ENCODE measurements around the gene HOXA9.

The HOXA9 gene

DNA sequence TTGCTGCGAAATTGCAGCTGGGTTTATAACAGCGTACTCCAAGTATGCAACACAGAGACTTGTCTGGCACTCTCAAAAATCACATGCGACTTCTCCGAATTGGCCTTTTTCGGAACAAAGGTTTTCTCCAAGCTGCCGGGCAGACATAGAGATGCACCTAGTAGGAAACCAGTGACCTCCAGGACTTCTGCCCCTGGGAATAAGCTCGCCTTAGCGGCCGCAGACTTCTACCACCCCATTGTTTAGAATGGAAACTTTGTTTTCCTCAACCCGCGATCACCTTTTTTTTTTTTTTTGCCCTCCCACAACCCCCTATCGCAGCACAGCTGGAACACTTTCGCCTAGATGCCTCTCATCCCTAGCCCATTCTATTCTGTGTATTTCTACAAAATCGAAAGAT, 13.7 kb upstream of the HOXA9 start:
- TF ChIP-seq, protein P1, sequence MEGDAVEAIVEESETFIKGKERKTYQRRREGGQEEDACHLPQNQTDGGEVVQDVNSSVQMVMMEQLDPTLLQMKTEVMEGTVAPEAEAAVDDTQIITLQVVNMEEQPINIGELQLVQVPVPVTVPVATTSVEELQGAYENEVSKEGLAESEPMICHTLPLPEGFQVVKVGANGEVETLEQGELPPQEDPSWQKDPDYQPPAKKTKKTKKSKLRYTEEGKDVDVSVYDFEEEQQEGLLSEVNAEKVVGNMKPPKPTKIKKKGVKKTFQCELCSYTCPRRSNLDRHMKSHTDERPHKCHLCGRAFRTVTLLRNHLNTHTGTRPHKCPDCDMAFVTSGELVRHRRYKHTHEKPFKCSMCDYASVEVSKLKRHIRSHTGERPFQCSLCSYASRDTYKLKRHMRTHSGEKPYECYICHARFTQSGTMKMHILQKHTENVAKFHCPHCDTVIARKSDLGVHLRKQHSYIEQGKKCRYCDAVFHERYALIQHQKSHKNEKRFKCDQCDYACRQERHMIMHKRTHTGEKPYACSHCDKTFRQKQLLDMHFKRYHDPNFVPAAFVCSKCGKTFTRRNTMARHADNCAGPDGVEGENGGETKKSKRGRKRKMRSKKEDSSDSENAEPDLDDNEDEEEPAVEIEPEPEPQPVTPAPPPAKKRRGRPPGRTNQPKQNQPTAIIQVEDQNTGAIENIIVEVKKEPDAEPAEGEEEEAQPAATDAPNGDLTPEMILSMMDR (conservative IDR thresholded peaks at IDR 0.05; ENCODE audit: control insufficient read depth, insufficient read depth, low read depth, low read length): no peak
- no peak for DNase-seq (ENCODE audit: low read depth)
- H3K4me3 ChIP-seq (ENCODE audit: control insufficient read depth, low read depth, low read length): no peak overlapping the region

GRCh38 chr7:27178366-27178765, 13.0 kb upstream of the HOXA9 start:
- DNase-seq (ENCODE audit: low read depth): no peak
- no peak overlapping the region for H3K4me3 ChIP-seq (ENCODE audit: control insufficient read depth, low read depth, low read length)
- TF ChIP-seq, protein P1 (conservative IDR thresholded peaks at IDR 0.05; ENCODE audit: control insufficient read depth, insufficient read depth, low read depth, low read length): no peak

DNA sequence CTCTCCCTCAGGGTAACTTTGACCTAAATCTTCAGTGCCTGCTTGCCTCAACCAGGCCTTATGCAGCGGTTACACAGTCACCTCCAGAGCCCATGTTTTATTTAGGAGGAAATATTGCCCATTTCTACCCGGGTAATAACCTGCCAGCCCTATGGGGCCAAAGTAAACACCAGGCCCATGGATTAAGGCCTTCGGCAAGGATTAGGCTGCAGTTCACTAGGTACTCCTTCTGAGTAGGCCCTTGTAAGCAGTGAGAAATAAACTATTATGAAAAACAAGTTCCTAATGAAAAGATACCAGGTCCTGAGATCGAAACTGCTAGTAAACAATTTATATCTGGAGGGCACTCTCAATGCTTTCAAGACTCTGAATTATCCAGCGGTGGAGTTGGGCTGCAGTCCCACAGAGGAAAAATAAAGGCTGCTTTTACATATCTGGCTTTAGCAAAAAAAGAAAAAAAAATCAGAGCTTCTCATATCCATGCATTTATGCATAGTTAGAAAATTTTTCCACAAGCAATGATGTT, 12.5 kb upstream of the HOXA9 start:
- DNase-seq (ENCODE audit: low read depth): no peak
- TF ChIP-seq, protein P1 (conservative IDR thresholded peaks at IDR 0.05; ENCODE audit: control insufficient read depth, insufficient read depth, low read depth, low read length): no peak
- H3K4me3 ChIP-seq (ENCODE audit: control insufficient read depth, low read depth, low read length): no peak overlapping the region

- TF ChIP-seq, protein P1 (conservative IDR thresholded peaks at IDR 0.05; ENCODE audit: control insufficient read depth, insufficient read depth, low read depth, low read length): no peak
- no peak overlapping the region for H3K4me3 ChIP-seq (ENCODE audit: control insufficient read depth, low read depth, low read length)
- no peak for DNase-seq (ENCODE audit: low read depth)
Measured at GRCh38 chr7:27176962-27177794, 11.8 kb upstream of the HOXA9 start.

DNA sequence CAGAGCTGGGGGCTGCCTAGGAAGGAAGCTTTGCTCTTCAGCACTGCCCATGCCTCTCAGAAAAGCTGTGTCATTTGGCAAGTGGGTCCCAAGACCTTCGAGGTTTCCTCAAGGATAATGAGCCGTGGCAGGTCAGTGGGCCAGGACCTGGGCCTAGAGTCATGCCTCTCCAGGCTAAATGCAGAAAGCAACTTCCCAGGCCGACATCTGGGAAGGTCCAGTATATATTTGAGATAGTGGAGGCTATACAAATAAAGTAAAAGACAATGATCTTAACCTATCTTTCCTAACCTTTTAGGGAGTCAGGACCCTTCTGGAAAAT, 11.1 kb upstream of the HOXA9 start:
- TF ChIP-seq, protein P1 (conservative IDR thresholded peaks at IDR 0.05; ENCODE audit: control insufficient read depth, insufficient read depth, low read depth, low read length): no peak
- no peak for DNase-seq (ENCODE audit: low read depth)
- H3K4me3 ChIP-seq (ENCODE audit: control insufficient read depth, low read depth, low read length): no peak overlapping the region

DNA sequence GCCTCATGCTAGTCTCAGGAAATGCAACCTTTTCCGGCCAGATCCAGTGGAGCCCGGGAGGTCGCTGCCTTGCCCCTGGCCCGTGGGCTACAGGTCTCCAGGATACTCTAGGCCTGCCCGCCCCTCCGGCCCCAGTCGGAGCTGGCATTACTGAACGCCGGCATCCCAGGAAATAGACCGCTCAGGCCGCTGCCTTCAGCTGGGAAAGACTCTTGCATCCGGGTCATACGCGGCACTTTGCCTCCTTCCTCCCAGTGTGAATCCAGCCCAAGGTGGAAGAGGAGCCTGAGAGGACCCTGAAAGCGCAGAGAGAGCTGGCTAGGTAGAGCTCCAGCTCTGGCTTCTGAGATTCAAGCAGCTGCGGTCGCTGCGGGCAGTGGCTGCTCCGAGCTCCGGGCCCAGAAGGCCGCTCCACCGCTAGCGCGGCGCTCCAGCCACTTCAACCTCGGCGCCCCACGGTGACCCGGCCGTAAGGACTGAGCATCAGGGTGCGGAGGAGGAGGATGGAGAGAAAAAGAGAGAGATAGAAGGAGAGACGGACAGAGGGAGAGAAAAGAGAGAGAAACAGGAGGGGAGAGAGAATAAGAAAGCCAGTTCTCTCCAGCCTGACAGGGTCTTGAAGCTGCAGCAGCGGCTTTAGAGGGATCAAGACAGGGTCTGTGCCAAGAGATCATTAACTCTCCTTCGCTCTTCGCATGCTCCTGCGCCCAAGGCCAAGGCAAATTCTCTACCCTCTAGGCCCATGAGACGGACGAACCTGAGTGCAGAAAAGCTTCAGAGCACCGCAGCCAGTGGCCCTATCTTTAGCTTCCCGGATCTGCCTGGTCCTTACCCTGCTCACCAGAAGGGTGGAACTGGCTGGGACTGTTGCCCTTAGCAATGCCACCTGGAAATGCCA, 10.5 kb upstream of the HOXA9 start:
- no peak overlapping the region for H3K4me3 ChIP-seq (ENCODE audit: control insufficient read depth, low read depth, low read length)
- DNase-seq (ENCODE audit: low read depth): no peak
- TF ChIP-seq, protein P1 (conservative IDR thresholded peaks at IDR 0.05; ENCODE audit: control insufficient read depth, insufficient read depth, low read depth, low read length): no peak

Data from fibroblast of mammary gland (primary cell).